HEK293 (cell line): Measurements from ENCODE around the gene LENEP.

Source experiments
- CTCF ChIA-PET: fragments of 350-600 bp; formaldehyde crosslinking; extraction: SDS; loops from one replicate; lab custom pipeline; 2021; ENCODE audit warnings: antibody characterized with exemption; lab: Yijun Ruan, JAX
- POLR2A ChIA-PET: fragments of 300-600 bp; formaldehyde crosslinking; extraction: SDS; loops from one replicate; lab custom pipeline; 2020; ENCODE audit warnings: antibody characterized with exemption, inconsistent platforms; lab: Yijun Ruan, JAX
- H3K27ac ChIP-seq: fragments of 200-500 bp; sonication (Bioruptor generic); 2 replicates; pipeline ENCODE4 v1.5.1; 2014; ENCODE audit warnings: low read depth, low read length, control low read depth, inconsistent platforms; ENCODE audit errors: extremely low read depth
- H3K36me3 ChIP-seq, 2 experiments: fragments of 200-500 bp in 1 of 2; sonication (Bioruptor generic) in 1 of 2; 1 replicate in 1 of 2; 2 replicates in 1 of 2; pipeline ENCODE4 v1.5.1; 2014 to 2017; ENCODE audit warnings: inconsistent platforms in 2 of 2, low read length in 2 of 2; ENCODE audit not compliant: control insufficient read depth in 2 of 2, insufficient read depth in 1 of 2
- H3K4me1 ChIP-seq: fragments of 200-500 bp; sonication (Bioruptor generic); 2 replicates; pipeline ENCODE4 v1.5.1; 2014; ENCODE audit warnings: mild to moderate bottlenecking, low read length, inconsistent platforms; ENCODE audit not compliant: control insufficient read depth, insufficient read depth
- H3K4me3 ChIP-seq: 2 replicates; pipeline ENCODE4 v1.5.1; 2011; ENCODE audit warnings: low read depth, mild to moderate bottlenecking, control low read depth, low read length, moderate library complexity
- H3K9me3 ChIP-seq: fragments of 200-500 bp; sonication (Bioruptor generic); 2 replicates; pipeline ENCODE4 v1.5.1; 2014; ENCODE audit warnings: low read depth, low read length, inconsistent platforms; ENCODE audit not compliant: control insufficient read depth, insufficient read depth
- HOXA7 ChIP-seq: sonication (generic); formaldehyde crosslinking; IDR thresholded peaks from 2 replicates; pipeline ENCODE4 v1.8.1; 2022; ENCODE audit warnings: missing genetic modification reagents, borderline replicate concordance
- IKZF3 ChIP-seq: fragments of 450-650 bp; IDR thresholded peaks from 2 replicates; pipeline ENCODE4 v1.5.0; 2018; ENCODE audit warnings: missing biosample characterization, mild to moderate bottlenecking, missing genetic modification characterization, moderate library complexity
- MEIS1 ChIP-seq: sonication (generic); formaldehyde crosslinking; IDR thresholded peaks from 2 replicates; pipeline ENCODE4 v1.8.1; 2022; ENCODE audit warnings: missing genetic modification reagents, mild to moderate bottlenecking, borderline replicate concordance
- MYNN ChIP-seq: fragments of 450-650 bp; formaldehyde crosslinking; IDR thresholded peaks from 2 replicates; pipeline ENCODE4 v1.5.1; 2016; ENCODE audit warnings: missing biosample characterization, missing genetic modification characterization, borderline replicate concordance
- PATZ1 ChIP-seq: fragments of 450-650 bp; formaldehyde crosslinking; IDR thresholded peaks from 2 replicates; pipeline ENCODE4 v1.5.1; 2016; ENCODE audit warnings: missing biosample characterization, missing genetic modification characterization
- SCRT1 ChIP-seq: fragments of 450-650 bp; formaldehyde crosslinking; IDR thresholded peaks from 2 replicates; pipeline ENCODE4 v1.5.1; 2016; ENCODE audit warnings: missing biosample characterization, missing genetic modification characterization, borderline replicate concordance
- SP3 ChIP-seq: fragments of 450-650 bp; formaldehyde crosslinking; IDR thresholded peaks from 2 replicates; pipeline ENCODE4 v1.5.1; 2016; ENCODE audit warnings: missing biosample characterization, missing genetic modification characterization
- YY1 ChIP-seq: fragments of 450-650 bp; formaldehyde crosslinking; IDR thresholded peaks from 2 replicates; pipeline ENCODE4 v1.5.1; 2018; ENCODE audit warnings: missing biosample characterization, missing genetic modification characterization
- YY2 ChIP-seq: fragments of 450-650 bp; formaldehyde crosslinking; IDR thresholded peaks from 2 replicates; pipeline ENCODE4 v1.5.1; 2016; ENCODE audit warnings: missing biosample characterization, missing genetic modification characterization
- ZBTB11 ChIP-seq: fragments of 450-650 bp; formaldehyde crosslinking; conservative IDR thresholded peaks from 2 replicates; pipeline ENCODE4 v1.5.1; 2016; ENCODE audit warnings: low read depth, missing biosample characterization, missing genetic modification characterization
- ZBTB26 ChIP-seq: fragments of 450-650 bp; formaldehyde crosslinking; optimal IDR thresholded peaks from 2 replicates; pipeline ENCODE3; 2016; ENCODE audit warnings: missing biosample characterization, mild to moderate bottlenecking, missing genetic modification characterization
- ZFHX2 ChIP-seq: fragments of 450-650 bp; formaldehyde crosslinking; conservative IDR thresholded peaks from 2 replicates; pipeline ENCODE4 v1.5.1; 2016; ENCODE audit warnings: missing biosample characterization, missing genetic modification characterization
- ZNF121 ChIP-seq: fragments of 450-650 bp; formaldehyde crosslinking; IDR thresholded peaks from 2 replicates; pipeline ENCODE4 v1.5.1; 2016; ENCODE audit warnings: missing biosample characterization, missing genetic modification characterization
- ZNF175 ChIP-seq: fragments of 450-650 bp; formaldehyde crosslinking; IDR thresholded peaks from 2 replicates; pipeline ENCODE4 v1.5.1; 2016; ENCODE audit warnings: missing biosample characterization, missing genetic modification characterization
- ZNF24 ChIP-seq: fragments of 450-650 bp; formaldehyde crosslinking; IDR thresholded peaks from 2 replicates; pipeline ENCODE4 v1.5.1; 2016; ENCODE audit warnings: missing biosample characterization, missing genetic modification characterization
- ZNF394 ChIP-seq: fragments of 450-650 bp; formaldehyde crosslinking; IDR thresholded peaks from 2 replicates; pipeline ENCODE4 v1.5.1; 2016; ENCODE audit warnings: missing biosample characterization, missing genetic modification characterization, mild to moderate bottlenecking, moderate library complexity, borderline replicate concordance
- ZNF398 ChIP-seq: fragments of 450-650 bp; formaldehyde crosslinking; IDR thresholded peaks from 2 replicates; pipeline ENCODE4 v1.5.1; 2017; ENCODE audit warnings: missing biosample characterization, missing genetic modification characterization
- ZNF530 ChIP-seq: fragments of 450-650 bp; formaldehyde crosslinking; IDR thresholded peaks from 2 replicates; pipeline ENCODE4 v1.5.1; 2016; ENCODE audit warnings: low read depth, missing biosample characterization, missing genetic modification characterization
- ZNF624 ChIP-seq: fragments of 450-650 bp; formaldehyde crosslinking; IDR thresholded peaks from 2 replicates; pipeline ENCODE4 v1.5.1; 2017; ENCODE audit warnings: missing biosample characterization, missing genetic modification characterization
- ZNF658 ChIP-seq: fragments of 450-650 bp; formaldehyde crosslinking; IDR thresholded peaks from 2 replicates; pipeline ENCODE4; 2016; ENCODE audit warnings: missing biosample characterization, missing genetic modification characterization
- ZNF777 ChIP-seq: fragments of 450-650 bp; formaldehyde crosslinking; IDR thresholded peaks from 2 replicates; pipeline ENCODE4 v1.5.1; 2017; ENCODE audit warnings: missing biosample characterization, missing genetic modification characterization, borderline replicate concordance
- ZNF830 ChIP-seq: fragments of 450-650 bp; IDR thresholded peaks from 2 replicates; pipeline ENCODE4 v1.5.0; 2018; ENCODE audit warnings: missing biosample characterization, missing genetic modification characterization, low read depth, mild to moderate bottlenecking, moderate library complexity
- ZSCAN30 ChIP-seq: fragments of 450-650 bp; IDR thresholded peaks from 2 replicates; pipeline ENCODE4 v1.5.1; 2018; ENCODE audit warnings: missing biosample characterization, mild to moderate bottlenecking, missing genetic modification characterization, moderate library complexity

LENEP gene

GRCh38 chr1:154989195-154989860 lies 4.1 kb upstream of the LENEP start:
- ChIA-PET CTCF (interaction anchor here (1.0 to 1.3 kb wide), 3 partner anchors 10 to 60 kb away, joined by 4 to 7 read pairs (median 4); no protein-coding TSS in a partner anchor), POLR2A (interaction anchor here (1.3 kb wide), 1 partner anchor 34 kb away, joined by 5 read pairs; the partner anchor contains the start of gene PBXIP1)
- no peak overlapping the region for H3K4me3 ChIP-seq
- no peak overlapping the region for H3K27ac ChIP-seq
- peaks cover 7 to 53% of the 10 kb centered on the region in 2 experiments; a peak in 2 of 3 replicates for H3K36me3 ChIP-seq
- no peaks in the 10 kb centered on the region for H3K9me3 ChIP-seq
- no peak for TF ChIP-seq MEIS1 (CRISPR knock-in tag)
- no peak for TF ChIP-seq ZNF24 (tag by site-specific recombination)
- no peak for TF ChIP-seq ZNF175 (tag by site-specific recombination)
- no peak for TF ChIP-seq ZNF530 (tag by site-specific recombination)
- no peak for TF ChIP-seq YY2 (tag by site-specific recombination)
- no peak for TF ChIP-seq ZFHX2
- no peak for TF ChIP-seq IKZF3 (tag by site-specific recombination)
- TF ChIP-seq ZNF658 (tag by site-specific recombination) = no peak
- TF ChIP-seq ZBTB26 (tag by site-specific recombination) = no peak
- TF ChIP-seq ZNF121 (tag by site-specific recombination) = no peak
- TF ChIP-seq PATZ1 (tag by site-specific recombination) = no peak
- no peak for TF ChIP-seq ZBTB11 (tag by site-specific recombination)
- TF ChIP-seq YY1 (tag by site-specific recombination) = no peak
- no peaks in the 10 kb centered on the region for H3K4me1 ChIP-seq

GRCh38 chr1:154990276-154990675 lies 3.1 kb upstream of the LENEP start:
- CTCF ChIA-PET = interaction anchor here (0.6 to 1.0 kb wide), 3 partner anchors 9 to 95 kb away, joined by 3 to 7 read pairs (median 4); partner anchors contain the start of gene PYGO2
- Histone ChIP-seq H3K36me3 (peaks cover 3 to 51% of the 10 kb centered on the region in 2 experiments; a peak in 2 of 3 replicates), H3K27ac (no peak overlapping the region), H3K9me3 (no peaks in the 10 kb centered on the region), H3K4me3 (no peak overlapping the region), H3K4me1 (no peaks in the 10 kb centered on the region)
- TF ChIP-seq ZNF830 (tag by site-specific recombination) (no peak), ZNF398 (no peak), SP3 (tag by site-specific recombination) (no peak), HOXA7 (CRISPR knock-in tag) (no peak), ZNF777 (tag by site-specific recombination) (no peak), MYNN (tag by site-specific recombination) (no peak), ZNF394 (tag by site-specific recombination) (no peak), ZNF624 (tag by site-specific recombination) (no peak), ZSCAN30 (tag by site-specific recombination) (no peak), SCRT1 (tag by site-specific recombination) (no peak)
- POLR2A ChIA-PET = interaction anchor here (0.5 kb wide), 1 partner anchor 17 kb away, joined by 6 read pairs; no protein-coding TSS in a partner anchor
